ENCODE results near the gene ARID1A.

Gene ARID1A

GRCh38 chr1:26706315-26706714, 10.5 kb downstream of the ARID1A start:
- no peak overlapping the region for H3K4me3 ChIP-seq (ENCODE audit: low read depth, low read length)
- TF ChIP-seq CTCF (IDR thresholded peaks at IDR 0.05; ENCODE audit: low read depth, low read length) = no peak

GRCh38 chr1:26710811-26711210, 15.0 kb downstream of the ARID1A start:
- TF ChIP-seq CTCF (IDR thresholded peaks at IDR 0.05; ENCODE audit: low read depth, low read length) = no peak
- H3K4me3 ChIP-seq (ENCODE audit: low read depth, low read length) = no peak overlapping the region

GRCh38 chr1:26711777-26712176, 16.0 kb downstream of the ARID1A start:
- TF ChIP-seq CTCF (IDR thresholded peaks at IDR 0.05; ENCODE audit: low read depth, low read length) = no peak
- no peak overlapping the region for H3K4me3 ChIP-seq (ENCODE audit: low read depth, low read length)

- no peak overlapping the region for H3K4me3 ChIP-seq (ENCODE audit: low read depth, low read length)
- no peak for TF ChIP-seq CTCF (IDR thresholded peaks at IDR 0.05; ENCODE audit: low read depth, low read length)
Observed at GRCh38 chr1:26717017-26717491, 21.2 kb downstream of the ARID1A start.

- no peak overlapping the region for H3K4me3 ChIP-seq (ENCODE audit: low read depth, low read length)
Observed at GRCh38 chr1:26719205-26719604, 23.4 kb downstream of the ARID1A start.

GRCh38 chr1:26721669-26722355, 26.0 kb downstream of the ARID1A start:
- H3K4me3 ChIP-seq (ENCODE audit: low read depth, low read length) = no peak overlapping the region
- no peak for TF ChIP-seq CTCF (IDR thresholded peaks at IDR 0.05; ENCODE audit: low read depth, low read length)

More at GRCh38 chr1:26719205-26719604, 23.4 kb downstream of the ARID1A start:
- TF ChIP-seq CTCF (IDR thresholded peaks at IDR 0.05; ENCODE audit: low read depth, low read length) = no peak
